Hindlimb muscle (tissue), 1 donor: ENCODE data around the gene TENT4A. TPM values are rescaled to one million over a fixed set of nuclear protein-coding genes. Genes with fewer than 3 reads are reported as not detected.

Experiments
- DNase-seq: peaks from one replicate; pipeline ENCODE4 v3.0.0-alpha.2; 2013
- polyA plus RNA-seq: library from polyadenylated mRNA; unstranded; fragments of 120-200 nt; gene quantifications from one replicate; pipeline ENCODE4 v1.2.1, GENCODE V29; 2013; ENCODE audit not compliant: insufficient read length

Gene TENT4A
- polyA plus RNA-seq, 1 donor = 19.9 TPM

DNA sequence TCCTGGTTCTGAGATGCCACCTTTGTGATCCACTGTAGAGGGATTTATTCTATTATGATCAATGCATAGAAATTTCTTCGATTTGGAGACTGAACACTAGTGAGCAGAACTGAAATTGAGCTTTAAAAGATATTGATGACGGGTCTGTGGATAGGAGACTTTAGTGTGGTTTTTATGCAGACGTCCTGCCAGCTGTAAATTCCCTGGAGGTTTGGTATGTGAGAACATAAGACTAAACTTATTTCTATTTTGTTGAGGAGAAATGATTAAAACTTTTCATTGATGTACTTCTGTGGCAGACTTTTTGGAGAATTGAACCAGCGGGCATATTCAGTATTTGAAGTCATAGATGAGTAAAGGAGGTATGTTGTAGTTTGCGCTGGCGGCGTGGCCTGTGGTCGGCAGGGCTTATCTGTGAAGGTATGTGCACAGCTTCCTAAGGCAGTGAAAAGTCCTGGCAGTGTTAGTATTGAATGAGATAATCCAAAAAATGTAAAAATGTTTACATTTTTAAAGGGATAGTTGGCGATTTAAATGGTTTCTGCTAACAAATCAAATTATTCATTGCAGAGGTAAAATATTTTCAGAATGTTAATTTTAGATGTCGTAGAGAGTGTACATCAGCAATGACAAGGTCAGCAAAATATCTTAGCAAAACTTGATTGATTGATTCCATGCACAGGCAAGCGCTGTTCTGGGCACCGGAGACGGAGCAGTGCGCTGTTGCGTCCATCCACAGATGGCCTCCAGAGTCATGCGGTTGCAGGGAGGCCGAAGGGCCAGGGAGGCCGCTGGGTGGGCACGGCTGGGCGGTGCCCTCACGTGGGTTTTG is 20.4 kb downstream of the TENT4A start:
- DNase-seq = no peak

DNA sequence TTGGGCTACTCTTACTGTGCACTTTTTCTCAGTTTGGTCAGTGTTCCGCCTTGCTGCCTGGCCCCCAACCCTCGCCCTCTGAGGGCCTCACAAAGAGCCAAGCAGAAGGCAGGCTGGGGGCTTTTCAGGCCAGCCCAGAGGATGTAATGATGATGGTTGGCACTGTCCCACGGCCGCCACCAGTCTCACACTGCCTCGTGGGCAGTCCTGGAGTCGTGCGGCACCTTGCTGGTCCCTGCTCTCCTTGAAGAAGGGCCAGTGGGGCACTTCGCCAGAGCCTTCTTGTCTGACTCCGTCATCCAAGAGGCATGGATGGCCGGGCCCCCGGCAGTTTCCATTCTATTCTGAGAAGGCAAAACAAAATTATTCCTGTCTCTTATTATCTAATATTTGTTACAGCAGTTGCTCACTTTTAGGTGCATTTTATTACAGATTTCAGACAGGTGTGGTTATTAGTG is 21.0 kb downstream of the TENT4A start:
- no peak for DNase-seq

DNA sequence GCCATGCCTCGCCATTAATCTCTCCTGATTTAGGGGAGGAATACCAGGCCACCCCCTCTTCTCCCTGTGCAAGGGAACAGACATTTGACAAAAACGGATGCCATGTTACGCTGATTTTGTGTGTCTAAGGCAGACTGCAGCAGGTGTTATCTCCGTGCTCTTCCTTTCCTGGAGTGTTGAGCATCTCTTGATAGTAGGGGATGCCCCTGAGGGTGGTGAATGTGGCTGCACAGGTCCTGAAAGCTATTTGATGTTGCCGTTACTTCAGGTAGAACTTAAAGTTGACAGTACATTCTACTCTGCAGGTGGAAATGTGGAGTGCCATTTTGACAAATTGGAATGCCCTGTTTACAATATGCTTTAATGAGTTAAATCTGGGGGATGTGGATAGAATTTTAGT is 21.5 kb downstream of the TENT4A start:
- DNase-seq = no peak

GRCh38 chr5:6736106-6736505 is 22.9 kb downstream of the TENT4A start:
- DNase-seq = no peak

GRCh38 chr5:6736524-6737042 is 23.4 kb downstream of the TENT4A start:
- no peak for DNase-seq

DNA sequence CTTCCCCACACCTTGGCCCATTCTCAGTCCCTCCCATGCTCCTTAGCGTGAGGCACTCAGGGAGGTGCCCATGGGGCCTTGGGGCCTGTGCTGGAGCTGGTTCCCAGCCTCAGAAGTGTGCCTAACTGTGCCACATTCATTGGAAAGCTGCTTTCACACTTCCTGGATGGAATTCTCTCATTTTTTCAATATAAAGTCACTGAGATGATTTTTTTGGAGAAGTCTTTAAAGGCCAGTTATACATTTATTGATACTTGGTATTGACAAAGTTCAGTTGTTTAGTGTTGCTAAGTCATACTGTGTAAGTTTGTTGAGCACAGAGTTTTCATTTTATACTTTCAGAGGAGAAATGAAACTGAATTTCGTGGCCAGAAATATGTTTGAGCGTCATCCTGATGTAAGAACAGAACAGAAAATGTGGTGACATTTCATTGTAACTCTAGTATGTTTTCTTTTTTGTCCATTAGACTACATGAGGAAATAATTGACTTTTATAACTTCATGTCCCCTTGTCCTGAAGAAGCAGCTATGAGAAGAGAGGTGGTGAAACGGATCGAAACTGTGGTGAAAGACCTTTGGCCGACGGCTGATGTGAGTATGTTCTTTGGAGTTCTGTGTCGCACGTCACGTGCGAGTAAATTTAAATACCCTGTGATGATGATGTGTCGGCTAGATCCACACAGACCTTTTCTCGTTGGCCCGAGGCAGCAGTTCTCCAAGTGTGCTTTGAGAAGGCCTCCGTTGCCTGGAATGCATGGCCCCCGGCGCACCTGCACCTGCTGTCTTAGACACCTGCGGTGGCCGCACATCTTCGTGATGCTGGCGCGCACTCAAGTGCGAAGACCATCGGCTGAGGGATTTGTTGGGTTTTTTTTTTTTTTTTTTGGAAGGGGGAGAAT is 24.1 kb downstream of the TENT4A start:
- DNase-seq = no peak

GRCh38 chr5:6739603-6740002 is 26.4 kb downstream of the TENT4A start:
- DNase-seq = no peak

DNA sequence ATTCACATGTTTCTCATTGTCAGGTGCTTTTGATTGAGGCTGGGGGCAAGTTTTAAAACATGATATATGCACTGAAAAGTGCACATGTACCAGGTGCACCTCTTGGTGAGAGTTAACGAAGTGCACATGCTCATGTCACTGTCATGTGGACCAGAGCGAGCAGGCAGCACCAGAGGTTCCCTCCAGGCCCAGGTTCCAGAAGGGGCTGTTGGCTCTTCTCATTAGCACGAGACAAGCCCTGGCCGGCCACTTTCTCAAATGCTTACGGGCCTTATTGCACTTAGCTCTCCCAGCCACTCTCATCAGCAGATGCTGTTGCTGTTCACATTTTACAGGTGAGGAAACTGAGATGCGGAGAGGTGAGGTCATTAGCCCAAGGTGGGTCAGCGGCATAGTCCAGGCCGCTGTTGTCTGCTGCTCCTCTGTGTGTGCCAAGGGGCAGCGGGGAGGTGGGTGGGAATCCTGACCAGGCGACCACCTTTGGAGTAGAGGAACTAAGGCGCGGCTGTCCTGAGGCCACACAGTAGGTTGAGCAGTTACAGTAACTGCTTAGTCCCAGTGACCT is 27.4 kb downstream of the TENT4A start:
- DNase-seq = no peak

DNA sequence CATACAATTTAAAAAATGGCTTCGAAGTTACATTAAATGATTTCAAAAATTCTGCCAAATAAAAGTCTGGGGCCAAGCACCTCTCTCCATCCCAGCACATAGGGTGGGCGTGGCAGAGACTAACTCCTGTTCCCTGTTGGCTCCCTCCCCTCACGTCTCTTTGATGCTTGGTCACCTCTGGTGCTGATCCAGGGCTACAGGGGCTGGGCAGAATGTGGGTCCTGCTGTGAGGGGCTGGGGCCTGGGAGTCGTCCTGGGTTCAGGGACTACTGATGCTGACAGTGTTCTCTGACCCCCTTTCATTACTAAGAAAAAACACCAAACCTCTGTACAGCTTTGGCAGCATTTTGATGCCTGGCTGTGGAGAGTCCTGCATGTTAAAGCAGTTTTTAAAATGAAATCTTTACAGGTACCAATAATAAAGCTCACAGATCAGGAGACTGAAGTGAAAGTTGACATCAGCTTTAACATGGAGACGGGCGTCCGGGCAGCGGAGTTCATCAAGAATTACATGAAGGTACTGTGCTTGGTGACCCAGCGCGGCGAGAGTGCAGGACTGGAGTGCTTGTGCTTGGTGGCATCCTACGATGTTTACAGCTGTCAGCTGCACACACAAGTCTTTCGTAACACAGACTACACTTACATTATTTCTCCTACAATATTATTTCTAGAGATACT is 29.0 kb downstream of the TENT4A start:
- no peak for DNase-seq

GRCh38 chr5:6743161-6743560 is 29.9 kb downstream of the TENT4A start:
- DNase-seq = no peak

DNA sequence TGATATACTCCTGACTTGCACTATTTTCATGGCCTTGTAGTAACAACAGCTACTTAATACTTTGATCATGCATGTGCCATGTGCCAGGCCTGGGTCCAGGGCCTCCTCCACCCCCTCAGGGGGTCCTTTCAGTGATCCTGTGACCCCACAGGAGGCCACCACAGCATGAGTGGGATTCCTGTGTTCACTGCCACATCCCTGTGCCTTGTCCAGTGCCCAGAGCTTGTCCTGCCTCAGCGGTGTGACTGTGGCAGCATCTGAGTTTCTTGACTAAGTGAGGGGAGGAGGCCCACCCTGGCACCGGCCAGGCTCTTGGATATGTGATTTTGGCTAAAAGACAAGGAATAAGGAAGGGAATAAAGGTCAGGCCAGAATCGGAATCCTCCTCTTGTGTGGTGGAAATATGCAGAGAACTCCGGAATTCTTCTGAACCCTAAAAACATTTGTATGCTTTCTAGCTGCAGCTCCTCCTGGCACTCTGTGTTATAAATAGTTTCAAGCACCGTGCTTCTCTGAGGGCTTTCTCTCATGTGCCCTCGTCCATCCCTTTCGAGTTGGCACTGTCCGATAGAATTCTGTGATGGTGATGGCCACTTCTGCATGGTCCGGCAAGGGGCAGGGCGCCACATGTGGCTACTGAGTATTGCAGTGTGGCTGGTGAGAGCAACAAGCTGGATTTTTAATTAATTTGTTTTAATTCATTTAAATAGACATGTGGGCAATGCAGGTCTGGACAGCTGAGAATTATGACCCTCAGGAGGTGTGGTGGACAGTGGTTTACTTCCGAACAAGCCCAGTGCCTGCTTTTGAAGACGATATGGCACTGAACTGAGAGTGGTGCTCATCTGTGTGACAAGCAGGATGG is 31.8 kb downstream of the TENT4A start:
- no peak for DNase-seq

- peak; percentile 44 for DNase-seq
Measured at GRCh38 chr5:6745706-6746222, 32.5 kb downstream of the TENT4A start.

DNA sequence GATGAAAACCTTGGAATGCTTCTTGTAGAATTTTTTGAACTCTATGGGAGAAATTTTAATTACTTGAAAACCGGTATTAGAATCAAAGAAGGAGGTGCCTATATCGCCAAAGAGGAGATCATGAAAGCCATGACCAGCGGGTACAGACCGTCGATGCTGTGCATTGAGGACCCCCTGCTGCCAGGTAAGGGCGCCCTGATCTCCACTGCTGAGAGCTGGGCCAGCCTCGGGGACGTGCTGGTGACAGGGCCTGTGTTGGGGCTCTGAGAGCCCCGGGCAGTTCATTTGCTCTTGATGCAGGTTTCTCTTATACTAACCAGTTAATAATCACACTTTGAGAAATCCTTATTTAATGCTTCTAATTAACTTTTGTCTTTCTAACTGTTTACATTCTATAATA is 33.0 kb downstream of the TENT4A start:
- no peak for DNase-seq

- DNase-seq = no peak
Measured at GRCh38 chr5:6747103-6747502, 33.9 kb downstream of the TENT4A start.

DNA sequence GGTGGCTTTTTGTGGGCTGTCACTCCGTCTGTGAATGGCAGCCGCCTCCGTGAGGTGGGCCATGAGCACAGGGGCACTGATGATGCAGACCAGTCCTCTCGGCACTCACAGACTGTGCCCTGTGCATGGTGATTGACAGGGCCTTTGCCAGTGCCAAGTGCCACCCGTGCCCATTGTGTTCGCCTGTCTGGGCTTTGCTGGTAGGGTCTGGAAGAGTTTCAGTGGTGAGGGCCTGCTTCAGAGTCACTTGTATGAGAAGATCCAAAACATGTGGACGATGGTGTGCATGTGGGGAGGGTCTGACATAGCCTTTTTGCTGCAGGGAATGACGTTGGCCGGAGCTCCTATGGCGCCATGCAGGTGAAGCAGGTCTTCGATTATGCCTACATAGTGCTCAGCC is 34.9 kb downstream of the TENT4A start:
- DNase-seq = no peak

GRCh38 chr5:6749026-6749716 is 35.9 kb downstream of the TENT4A start:
- no peak for DNase-seq

DNA sequence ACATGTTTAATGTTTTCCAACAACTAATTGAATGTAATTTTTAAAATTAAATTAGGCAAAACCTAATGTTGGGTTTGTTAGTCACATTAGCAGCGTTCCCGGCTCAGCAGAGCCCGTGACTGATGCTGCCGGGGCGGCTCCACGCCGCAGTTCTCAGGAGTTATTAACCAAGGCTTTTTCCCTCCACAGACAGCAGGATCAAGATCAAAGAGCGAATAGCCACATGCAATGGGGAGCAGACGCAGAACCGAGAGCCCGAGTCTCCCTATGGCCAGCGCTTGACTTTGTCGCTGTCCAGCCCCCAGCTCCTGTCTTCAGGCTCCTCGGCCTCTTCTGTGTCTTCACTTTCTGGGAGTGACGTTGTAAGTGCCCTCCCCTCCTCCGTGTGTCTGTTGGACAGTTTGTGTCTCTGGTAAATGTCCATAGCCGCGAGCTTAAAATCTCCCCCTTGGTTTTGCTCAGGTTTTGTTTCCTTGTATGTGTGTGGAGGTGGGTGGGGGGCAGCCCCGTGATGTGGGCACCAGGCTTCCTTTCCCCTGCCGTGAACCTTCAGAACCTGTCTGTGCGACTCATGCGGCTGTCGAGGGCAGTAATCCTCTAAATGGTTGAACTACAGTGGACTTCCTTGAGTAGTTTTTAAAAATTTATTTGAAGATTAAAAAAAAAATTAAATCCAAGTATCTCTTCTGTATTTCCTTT is 37.1 kb downstream of the TENT4A start:
- no peak for DNase-seq

GRCh38 chr5:6750951-6751685 is 37.9 kb downstream of the TENT4A start:
- DNase-seq = no peak

GRCh38 chr5:6752236-6752635 is 39.0 kb downstream of the TENT4A start:
- DNase-seq = no peak
